ENCODE results near the gene ZAR1L.

Gene ZAR1L

GRCh38 chr13:32305646-32306045, 9.5 kb downstream of the ZAR1L start:
- Histone ChIP-seq H3K36me3 (ENCODE audit: control insufficient read depth, insufficient read depth, low read length) (no peaks in the 10 kb centered on the region), H3K4me3 (ENCODE audit: low read depth, low read length) (no peak overlapping the region), H3K9ac (no peak overlapping the region), H3K9me3 (ENCODE audit: control insufficient read depth, low read length) (no peaks in the 10 kb centered on the region), H2AFZ (no peak overlapping the region), H3K4me1 (no peaks in the 10 kb centered on the region), H3K27ac (no peak overlapping the region), H3K27me3 (ENCODE audit: control insufficient read depth, insufficient read depth, low read length) (no peaks in the 10 kb centered on the region), H3K4me2 (ENCODE audit: low read length) (no peak overlapping the region), H3K79me2 (no peaks in the 10 kb centered on the region)
- TF ChIP-seq CTCF (IDR thresholded peaks at IDR 0.05): no peak

- Histone ChIP-seq H3K4me3 (ENCODE audit: low read depth, low read length) (no peak overlapping the region), H3K4me1 (no peaks in the 10 kb centered on the region), H2AFZ (no peak overlapping the region), H3K4me2 (ENCODE audit: low read length) (no peak overlapping the region), H3K9me3 (ENCODE audit: control insufficient read depth, low read length) (no peaks in the 10 kb centered on the region), H3K36me3 (ENCODE audit: control insufficient read depth, insufficient read depth, low read length) (no peaks in the 10 kb centered on the region), H3K27me3 (ENCODE audit: control insufficient read depth, insufficient read depth, low read length) (no peaks in the 10 kb centered on the region), H3K27ac (no peak overlapping the region), H3K79me2 (no peaks in the 10 kb centered on the region), H3K9ac (no peak overlapping the region)
- TF ChIP-seq CTCF (IDR thresholded peaks at IDR 0.05): no peak
Measured at GRCh38 chr13:32302461-32302860, 12.7 kb downstream of the ZAR1L start.

GRCh38 chr13:32300920-32301319, 14.2 kb downstream of the ZAR1L start:
- no peak overlapping the region for H3K4me2 ChIP-seq (ENCODE audit: low read length)
- no peaks in the 10 kb centered on the region for H3K27me3 ChIP-seq (ENCODE audit: control insufficient read depth, insufficient read depth, low read length)
- no peak overlapping the region for H3K4me3 ChIP-seq (ENCODE audit: low read depth, low read length)
- H3K36me3 ChIP-seq (ENCODE audit: control insufficient read depth, insufficient read depth, low read length): no peaks in the 10 kb centered on the region
- TF ChIP-seq CTCF (IDR thresholded peaks at IDR 0.05): no peak
- H3K9me3 ChIP-seq (ENCODE audit: control insufficient read depth, low read length): no peaks in the 10 kb centered on the region
- no peaks in the 10 kb centered on the region for H3K4me1 ChIP-seq
- H3K9ac ChIP-seq: no peak overlapping the region
- no peak overlapping the region for H3K27ac ChIP-seq
- no peaks in the 10 kb centered on the region for H3K79me2 ChIP-seq
- no peak overlapping the region for H2AFZ ChIP-seq

GRCh38 chr13:32300406-32300805, 14.8 kb downstream of the ZAR1L start:
- no peak overlapping the region for H3K27ac ChIP-seq
- no peak for TF ChIP-seq CTCF (IDR thresholded peaks at IDR 0.05)
- H2AFZ ChIP-seq: no peak overlapping the region
- H3K27me3 ChIP-seq (ENCODE audit: control insufficient read depth, insufficient read depth, low read length): no peaks in the 10 kb centered on the region
- no peaks in the 10 kb centered on the region for H3K9me3 ChIP-seq (ENCODE audit: control insufficient read depth, low read length)
- H3K4me1 ChIP-seq: no peaks in the 10 kb centered on the region
- H3K36me3 ChIP-seq (ENCODE audit: control insufficient read depth, insufficient read depth, low read length): no peaks in the 10 kb centered on the region
- H3K4me3 ChIP-seq (ENCODE audit: low read depth, low read length): no peak overlapping the region
- H3K9ac ChIP-seq: no peak overlapping the region
- no peaks in the 10 kb centered on the region for H3K79me2 ChIP-seq
- no peak overlapping the region for H3K4me2 ChIP-seq (ENCODE audit: low read length)

GRCh38 chr13:32299893-32300292, 15.3 kb downstream of the ZAR1L start:
- no peak overlapping the region for H3K27ac ChIP-seq
- H3K79me2 ChIP-seq: no peaks in the 10 kb centered on the region
- no peaks in the 10 kb centered on the region for H3K9me3 ChIP-seq (ENCODE audit: control insufficient read depth, low read length)
- H3K36me3 ChIP-seq (ENCODE audit: control insufficient read depth, insufficient read depth, low read length): no peaks in the 10 kb centered on the region
- no peak overlapping the region for H2AFZ ChIP-seq
- no peaks in the 10 kb centered on the region for H3K4me1 ChIP-seq
- no peak overlapping the region for H3K4me3 ChIP-seq (ENCODE audit: low read depth, low read length)
- H3K4me2 ChIP-seq (ENCODE audit: low read length): no peak overlapping the region
- no peaks in the 10 kb centered on the region for H3K27me3 ChIP-seq (ENCODE audit: control insufficient read depth, insufficient read depth, low read length)
- TF ChIP-seq CTCF (IDR thresholded peaks at IDR 0.05): no peak
- no peak overlapping the region for H3K9ac ChIP-seq

Data from parathyroid adenoma (tissue), 2 donors.